Smooth muscle cell (in vitro differentiated cells): Measurements from ENCODE around the gene PICK1. TPM values are rescaled to one million over a fixed set of nuclear protein-coding genes. Genes with fewer than 3 reads are reported as not detected.

Experiments used
- DNase-seq: peaks from one replicate; lab custom pipeline; 2025; ENCODE audit not compliant: unreplicated experiment; lab: John Stamatoyannopoulos, UW
- H2AFZ ChIP-seq: fragments of 200-600 bp; sonication (generic); 2 replicates; pipeline ENCODE4 v1.6.0; 2016; ENCODE audit warnings: antibody characterized with exemption, low read depth, mild to moderate bottlenecking
- H3F3A ChIP-seq: fragments of 200-600 bp; sonication (generic); 2 replicates; pipeline ENCODE4 v1.6.0; 2017; ENCODE audit warnings: antibody characterized with exemption, low read depth
- H3K27ac ChIP-seq: fragments of 200-600 bp; sonication (generic); 2 replicates; pipeline ENCODE4 v1.5.1; 2016; ENCODE audit warnings: low read depth, mild to moderate bottlenecking
- H3K27me3 ChIP-seq: fragments of 200-600 bp; sonication (generic); 2 replicates; pipeline ENCODE4 v1.6.1; 2016; ENCODE audit warnings: low read depth, mild to moderate bottlenecking
- H3K36me3 ChIP-seq: fragments of 200-600 bp; sonication (generic); 2 replicates; pipeline ENCODE4 v1.5.1; 2016; ENCODE audit warnings: low read depth
- H3K4me1 ChIP-seq: fragments of 200-600 bp; sonication (generic); 2 replicates; pipeline ENCODE4 v1.5.1; 2016; ENCODE audit warnings: low read depth
- H3K4me2 ChIP-seq: fragments of 200-600 bp; sonication (generic); 2 replicates; pipeline ENCODE4 v1.6.0; 2016; ENCODE audit warnings: mild to moderate bottlenecking
- H3K4me3 ChIP-seq: fragments of 200-600 bp; sonication (generic); 2 replicates; pipeline ENCODE4 v1.5.1; 2016; ENCODE audit warnings: mild to moderate bottlenecking
- H3K79me2 ChIP-seq: fragments of 200-600 bp; sonication (generic); 2 replicates; pipeline ENCODE4 v1.6.0; 2016; ENCODE audit warnings: low read depth, mild to moderate bottlenecking
- H3K9ac ChIP-seq: fragments of 200-600 bp; sonication (generic); 2 replicates; pipeline ENCODE4 v1.6.0; 2016; ENCODE audit warnings: low read depth
- H3K9me3 ChIP-seq: fragments of 200-600 bp; sonication (generic); replicated peaks from 2 replicates; pipeline ENCODE4 v1.5.1; 2016; ENCODE audit warnings: low read depth
- H4K20me1 ChIP-seq: fragments of 200-600 bp; sonication (generic); 2 replicates; pipeline ENCODE4 v1.6.0; 2016; ENCODE audit warnings: low read depth
- WGBS: methylation state at CpG from one replicate; pipeline ENCODE4 v1.1.7; 2016; ENCODE audit warnings: low lambda C conversion rate; 5-methylcytosine and 5-hydroxymethylcytosine counted together
- polyA plus RNA-seq: library from polyadenylated mRNA; unstranded; fragments of >200 nt; fragmentation: Nextera tagmentation; extraction: Ambion mirVana; gene quantifications from 2 replicates; pipeline ENCODE4 v1.2.1, GENCODE V29; 2016
- total RNA-seq: library from RNA; depleted of rRNA; stranded (reverse); fragments of >200 nt; gene quantifications from 2 replicates; pipeline ENCODE4 v1.2.3, GENCODE V29; 2014
- TF ChIP-seq, protein P1 (sequence below): fragments of 200-600 bp; sonication (generic); IDR thresholded peaks from 2 replicates; pipeline ENCODE4 v1.5.1; 2017; ENCODE audit warnings: borderline replicate concordance, mild to moderate bottlenecking, antibody characterized with exemption; ENCODE audit not compliant: insufficient read depth, poor library complexity, severe bottlenecking

Gene PICK1
- total and polyA plus RNA-seq, 2 experiments from 2014 or later: 8.8 to 17.5 TPM

DNA sequence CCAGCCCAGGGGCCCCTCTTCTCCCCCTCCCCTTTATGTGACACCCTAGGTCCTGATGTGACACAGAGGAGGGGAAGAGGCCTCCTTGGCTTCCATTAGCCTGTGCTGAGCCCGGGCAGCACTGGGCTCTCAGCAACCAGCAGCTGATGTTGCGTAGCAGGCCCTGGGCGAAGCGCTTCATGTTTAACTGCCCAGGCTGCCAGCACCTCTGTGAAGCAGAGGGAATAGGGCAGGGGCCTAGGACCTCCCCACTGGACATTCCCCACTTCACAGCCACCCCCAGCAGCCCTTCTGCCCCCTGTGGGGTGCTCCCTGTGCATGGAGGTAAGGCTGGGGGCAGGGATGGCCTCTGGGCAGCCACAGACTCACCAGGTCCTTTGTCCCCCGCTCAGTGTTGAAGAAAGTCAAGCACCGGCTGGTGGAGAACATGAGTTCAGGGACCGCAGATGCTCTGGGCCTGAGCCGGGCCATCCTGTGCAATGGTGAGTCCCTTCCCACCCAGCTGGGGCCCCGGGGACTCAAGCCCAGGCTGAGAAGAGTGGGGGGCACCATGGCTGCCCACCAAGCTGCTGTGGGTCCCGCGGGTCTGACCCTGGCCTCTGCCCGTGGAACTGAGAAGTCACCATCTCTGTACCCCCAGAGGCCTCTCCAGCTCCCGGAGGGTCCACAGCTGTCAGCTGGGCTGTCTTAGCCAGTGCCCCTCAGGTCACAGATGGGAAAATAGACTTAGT lies 11.6 kb downstream of the PICK1 start:
- Histone ChIP-seq H2AFZ (no peak overlapping the region), H3K9me3 (no peaks in the 10 kb centered on the region), H3K4me3 (no peak overlapping the region), H3K27ac (no peak overlapping the region), H3K36me3 (no peaks in the 10 kb centered on the region), H3F3A (no peaks in the 10 kb centered on the region), H3K4me2 (no peak overlapping the region), H3K79me2 (no peaks in the 10 kb centered on the region), H4K20me1 (no peaks in the 10 kb centered on the region), H3K27me3 (no peaks in the 10 kb centered on the region), H3K9ac (no peak overlapping the region), H3K4me1 (no peaks in the 10 kb centered on the region)
- WGBS: 92% methylated on average over 13 of the region's 13 CpGs
- no peak for DNase-seq
- TF ChIP-seq, protein P1, sequence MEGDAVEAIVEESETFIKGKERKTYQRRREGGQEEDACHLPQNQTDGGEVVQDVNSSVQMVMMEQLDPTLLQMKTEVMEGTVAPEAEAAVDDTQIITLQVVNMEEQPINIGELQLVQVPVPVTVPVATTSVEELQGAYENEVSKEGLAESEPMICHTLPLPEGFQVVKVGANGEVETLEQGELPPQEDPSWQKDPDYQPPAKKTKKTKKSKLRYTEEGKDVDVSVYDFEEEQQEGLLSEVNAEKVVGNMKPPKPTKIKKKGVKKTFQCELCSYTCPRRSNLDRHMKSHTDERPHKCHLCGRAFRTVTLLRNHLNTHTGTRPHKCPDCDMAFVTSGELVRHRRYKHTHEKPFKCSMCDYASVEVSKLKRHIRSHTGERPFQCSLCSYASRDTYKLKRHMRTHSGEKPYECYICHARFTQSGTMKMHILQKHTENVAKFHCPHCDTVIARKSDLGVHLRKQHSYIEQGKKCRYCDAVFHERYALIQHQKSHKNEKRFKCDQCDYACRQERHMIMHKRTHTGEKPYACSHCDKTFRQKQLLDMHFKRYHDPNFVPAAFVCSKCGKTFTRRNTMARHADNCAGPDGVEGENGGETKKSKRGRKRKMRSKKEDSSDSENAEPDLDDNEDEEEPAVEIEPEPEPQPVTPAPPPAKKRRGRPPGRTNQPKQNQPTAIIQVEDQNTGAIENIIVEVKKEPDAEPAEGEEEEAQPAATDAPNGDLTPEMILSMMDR: no peak

DNA sequence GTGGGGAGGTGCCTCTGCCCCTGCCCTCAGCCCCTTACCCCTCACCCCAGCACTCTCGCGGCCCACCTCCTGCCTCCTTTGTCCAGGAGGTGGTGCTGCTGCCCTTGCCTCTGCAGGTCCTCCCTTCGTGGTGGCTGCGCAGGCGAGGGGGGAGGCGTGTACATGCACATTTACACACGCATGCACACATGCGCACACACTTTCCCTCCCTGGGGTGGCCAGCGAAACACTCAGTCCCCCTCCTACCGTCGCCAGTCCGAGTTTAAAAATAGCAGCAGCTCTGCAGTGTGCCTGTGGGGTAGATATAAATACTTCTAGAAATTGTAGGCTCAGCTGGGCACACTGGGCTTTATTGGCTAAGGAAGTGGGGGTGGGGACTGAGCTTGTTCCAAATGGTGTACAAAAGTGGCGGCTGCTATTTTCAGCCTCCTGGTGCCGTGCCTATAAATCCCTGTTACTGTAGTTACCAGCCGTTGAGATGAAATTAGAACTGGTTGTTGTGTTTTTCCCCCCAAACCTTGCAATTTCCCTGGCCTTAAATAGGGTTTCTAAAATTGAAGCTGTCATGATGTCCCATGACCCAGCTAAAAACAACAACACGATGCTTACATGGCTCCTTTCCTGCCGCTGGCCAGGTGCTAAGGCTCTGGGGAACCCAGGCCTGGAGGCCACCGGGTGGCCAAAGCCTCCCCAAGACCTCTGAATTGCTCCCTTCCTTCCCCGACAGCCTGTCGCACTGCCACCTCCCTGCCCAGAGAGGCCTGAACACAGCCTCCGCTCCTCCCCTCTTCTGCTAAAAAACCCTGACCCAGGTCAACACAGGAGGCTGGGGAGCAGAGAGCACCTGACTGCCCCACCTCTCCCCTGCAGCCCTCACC lies 12.4 kb downstream of the PICK1 start:
- no peaks in the 10 kb centered on the region for H4K20me1 ChIP-seq
- no peak overlapping the region for H3K4me3 ChIP-seq
- H3K27ac ChIP-seq: no peak overlapping the region
- WGBS: 82% methylated on average over 19 of the region's 21 CpGs
- H2AFZ ChIP-seq: no peak overlapping the region
- H3K9ac ChIP-seq: no peak overlapping the region
- TF ChIP-seq, protein P1: peak; percentile 37
- H3K4me2 ChIP-seq: no peak overlapping the region
- H3K9me3 ChIP-seq: no peaks in the 10 kb centered on the region
- H3K27me3 ChIP-seq: no peaks in the 10 kb centered on the region
- H3K79me2 ChIP-seq: no peaks in the 10 kb centered on the region
- no peak for DNase-seq
- H3K4me1 ChIP-seq: no peaks in the 10 kb centered on the region
- no peaks in the 10 kb centered on the region for H3F3A ChIP-seq
- no peaks in the 10 kb centered on the region for H3K36me3 ChIP-seq

DNA sequence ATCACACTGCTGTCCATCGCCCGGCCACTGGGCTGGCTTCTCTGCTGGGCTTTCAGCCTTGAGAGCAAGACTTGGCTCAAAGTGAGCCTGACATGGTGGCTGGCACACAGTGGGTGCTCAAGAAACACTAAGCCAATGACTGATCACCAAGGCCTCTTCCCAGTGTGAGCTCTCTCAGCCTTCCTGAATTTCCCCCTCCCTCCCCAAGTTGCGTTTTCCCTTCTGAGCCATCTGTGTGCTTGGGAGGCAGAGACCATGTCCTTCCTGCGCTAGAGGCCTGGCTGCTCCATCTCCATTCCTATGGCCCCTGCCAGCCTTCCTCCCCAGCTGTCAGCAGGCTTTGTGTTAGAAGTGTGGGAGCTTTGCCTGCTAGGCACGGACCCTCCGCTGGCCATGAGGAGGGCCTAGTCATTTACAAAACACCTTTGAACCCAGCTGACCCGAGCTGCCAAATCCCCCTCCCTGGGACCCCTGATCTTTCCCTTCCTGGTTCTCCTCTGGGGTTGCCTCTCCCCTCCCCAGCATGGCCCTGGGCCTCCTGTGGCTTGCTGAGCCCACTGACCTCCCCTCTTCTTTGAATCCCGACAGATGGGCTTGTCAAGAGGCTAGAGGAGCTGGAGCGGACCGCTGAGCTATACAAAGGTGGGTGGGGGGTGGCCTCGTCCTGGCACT lies 13.2 kb downstream of the PICK1 start:
- WGBS: 96% methylated on average over 11 of the region's 11 CpGs

More for the DNA sequence above, 13.2 kb downstream of the PICK1 start:
- H3K4me3 ChIP-seq: no peak overlapping the region
- no peaks in the 10 kb centered on the region for H3K4me1 ChIP-seq
- no peaks in the 10 kb centered on the region for H4K20me1 ChIP-seq
- TF ChIP-seq, protein P1: no peak
- no peaks in the 10 kb centered on the region for H3K9me3 ChIP-seq
- no peak for DNase-seq
- no peaks in the 10 kb centered on the region for H3K79me2 ChIP-seq
- no peaks in the 10 kb centered on the region for H3K36me3 ChIP-seq
- no peak overlapping the region for H3K9ac ChIP-seq
- H3K27ac ChIP-seq: no peak overlapping the region
- H3K27me3 ChIP-seq: no peaks in the 10 kb centered on the region
- no peaks in the 10 kb centered on the region for H3F3A ChIP-seq
- no peak overlapping the region for H3K4me2 ChIP-seq
- no peak overlapping the region for H2AFZ ChIP-seq
